HTERT RPE-1 (cell line): ENCODE data around the gene SLC6A17.

Experiments
- in situ Hi-C: fragments of 300-500 bp; cut with MboI; formaldehyde crosslinking; loops from 4 replicates; pipeline ENCODE4 v1.14.3; 2020; ENCODE audit warnings: low sequenced_read_pairs

Gene SLC6A17

GRCh38 chr1:110150330-110151174 is at the start of gene SLC6A17:
Gene SLC6A17, plus strand, starts transcription at chr1:110150494. Its CDS starts 16,436 bp downstream, at chr1:110166930.
- in situ Hi-C loops, result no loop called here

GRCh38 chr1:110102081-110102480 is 48.2 kb upstream of the SLC6A17 start:
- in situ Hi-C loops, result no loop called here

DNA sequence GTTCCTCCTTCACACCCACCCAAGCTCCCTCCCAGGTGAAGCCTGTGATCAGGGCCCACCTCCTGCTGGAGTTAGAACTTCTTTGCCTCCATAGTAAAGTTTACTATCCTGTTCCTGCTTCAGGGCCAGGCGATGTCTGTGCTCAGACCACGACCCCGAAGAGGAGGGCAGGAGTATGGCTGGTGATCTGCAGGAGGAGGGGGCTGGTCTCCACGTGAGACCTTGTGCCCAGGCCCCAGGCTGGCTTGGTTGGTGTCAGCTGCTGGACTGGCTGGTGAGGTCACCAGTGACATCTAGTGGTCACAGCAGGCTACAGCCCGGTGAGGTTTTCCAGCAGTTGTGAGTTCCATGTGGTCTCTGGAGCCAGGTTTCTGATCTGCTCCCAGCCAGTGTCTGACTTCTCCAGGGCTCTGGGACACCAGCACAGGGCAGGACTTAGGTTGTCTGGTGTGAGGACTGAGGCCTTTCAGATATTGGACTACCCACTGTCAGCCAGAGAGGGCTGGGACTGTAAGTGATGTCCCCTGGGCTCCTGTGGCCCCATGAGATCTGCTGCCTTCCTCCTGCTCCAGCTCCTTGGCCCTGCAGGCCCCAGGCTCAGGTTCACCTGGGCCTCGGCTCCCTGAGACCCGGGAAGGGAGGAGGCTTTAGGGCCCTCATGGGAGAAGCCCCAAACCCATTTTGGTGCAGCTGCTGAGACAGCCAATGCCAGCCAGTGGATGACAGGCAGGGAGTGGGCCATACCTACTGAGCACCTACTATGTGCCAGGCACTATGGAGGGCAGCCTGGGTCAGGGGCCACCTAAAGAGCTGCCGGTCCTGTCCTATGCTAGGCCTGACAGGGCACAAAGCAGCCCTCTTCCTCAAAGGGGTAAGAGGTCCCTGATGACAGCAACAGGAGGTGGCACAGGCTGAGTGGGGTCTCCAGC is 44.0 kb upstream of the SLC6A17 start:
- in situ Hi-C loops, result no loop called here

DNA sequence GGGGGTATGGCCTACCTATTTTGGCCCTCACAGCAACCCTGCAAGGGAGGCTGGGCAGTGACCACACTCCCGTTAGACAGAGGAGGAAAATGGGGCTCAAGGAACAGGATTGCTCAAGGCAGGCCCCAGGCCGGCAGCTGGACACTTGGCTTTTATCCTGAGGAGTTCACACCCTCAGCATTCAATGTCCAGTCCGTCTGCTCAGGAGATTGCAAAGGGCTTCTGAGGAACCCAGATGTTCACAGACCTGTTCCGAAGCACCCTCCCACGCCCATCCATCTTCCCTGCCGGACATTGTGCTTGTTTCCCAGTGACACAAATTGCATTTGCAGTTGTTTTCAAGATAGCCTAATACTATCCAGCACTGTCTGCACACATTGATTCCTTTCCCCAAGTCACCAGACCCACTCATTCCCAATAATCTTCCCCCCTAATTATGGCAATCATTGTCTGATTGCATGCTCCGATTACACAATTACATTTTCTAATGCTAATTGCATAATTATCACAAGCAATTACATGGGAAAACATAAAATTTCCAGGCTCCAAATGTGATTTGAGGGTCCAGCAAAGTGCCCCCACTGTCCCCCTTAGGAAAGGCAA is 42.3 kb upstream of the SLC6A17 start:
- in situ Hi-C loops, result no loop called here

DNA sequence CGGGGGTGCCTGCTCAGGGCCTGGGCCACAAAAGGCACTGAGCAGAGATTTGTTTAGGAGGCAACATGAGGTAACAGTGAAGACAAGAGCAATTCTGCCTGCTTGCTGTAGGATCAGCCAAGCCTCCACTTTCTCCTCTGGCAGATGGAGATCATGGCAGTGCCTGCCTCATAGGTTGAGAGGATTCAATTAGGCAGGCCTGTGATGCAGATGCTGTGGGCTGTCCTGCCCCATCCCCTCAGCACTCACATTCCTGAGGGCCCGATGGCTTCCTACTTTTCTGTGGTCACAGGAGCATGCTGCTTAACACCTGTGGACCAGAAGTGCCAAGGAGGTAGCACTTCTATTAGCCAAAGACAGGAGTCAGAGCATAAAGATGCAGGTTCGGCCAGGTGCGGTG is 39.2 kb upstream of the SLC6A17 start:
- in situ Hi-C loops, result no loop called here

DNA sequence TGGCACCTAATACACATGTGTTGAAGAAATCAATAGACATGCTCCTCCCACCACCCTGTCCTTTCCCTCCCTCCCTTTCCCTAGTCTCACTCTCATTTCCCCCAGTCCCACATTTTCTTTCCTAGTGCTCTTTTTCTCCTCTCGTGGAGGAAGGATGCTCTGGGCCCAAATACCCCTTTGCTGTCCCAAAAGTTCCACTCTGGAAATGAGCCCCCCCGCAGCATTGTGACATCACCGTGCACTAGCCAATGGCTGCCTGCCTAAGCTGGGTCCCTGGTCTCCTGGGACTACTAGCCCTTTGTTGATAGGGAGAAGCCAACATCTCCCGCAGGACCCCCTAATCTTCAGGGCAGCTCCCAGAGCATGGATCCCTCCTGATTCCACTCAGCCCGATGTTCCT is 38.2 kb upstream of the SLC6A17 start, which contains the start of gene UBL4B:
TSS of gene UBL4B (plus strand) at position 301 of the 400 bp plus-strand sequence. CDS start at position 393, 92 bp downstream.
- in situ Hi-C loops, result no loop called here

DNA sequence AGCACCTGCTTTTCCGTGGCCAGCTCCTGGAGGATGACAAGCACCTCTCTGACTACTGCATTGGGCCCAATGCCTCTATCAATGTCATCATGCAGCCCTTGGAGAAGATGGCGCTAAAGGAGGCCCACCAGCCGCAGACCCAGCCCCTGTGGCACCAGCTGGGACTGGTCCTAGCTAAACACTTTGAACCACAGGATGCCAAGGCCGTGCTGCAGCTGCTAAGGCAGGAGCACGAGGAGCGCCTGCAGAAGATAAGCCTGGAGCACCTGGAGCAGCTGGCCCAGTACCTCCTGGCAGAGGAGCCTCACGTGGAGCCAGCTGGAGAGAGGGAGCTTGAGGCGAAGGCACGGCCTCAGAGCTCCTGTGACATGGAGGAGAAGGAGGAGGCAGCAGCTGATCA is 37.6 kb upstream of the SLC6A17 start:
- in situ Hi-C loops, result no loop called here

- in situ Hi-C loops, result no loop called here
Observed at GRCh38 chr1:110113551-110113950, 36.7 kb upstream of the SLC6A17 start.

DNA sequence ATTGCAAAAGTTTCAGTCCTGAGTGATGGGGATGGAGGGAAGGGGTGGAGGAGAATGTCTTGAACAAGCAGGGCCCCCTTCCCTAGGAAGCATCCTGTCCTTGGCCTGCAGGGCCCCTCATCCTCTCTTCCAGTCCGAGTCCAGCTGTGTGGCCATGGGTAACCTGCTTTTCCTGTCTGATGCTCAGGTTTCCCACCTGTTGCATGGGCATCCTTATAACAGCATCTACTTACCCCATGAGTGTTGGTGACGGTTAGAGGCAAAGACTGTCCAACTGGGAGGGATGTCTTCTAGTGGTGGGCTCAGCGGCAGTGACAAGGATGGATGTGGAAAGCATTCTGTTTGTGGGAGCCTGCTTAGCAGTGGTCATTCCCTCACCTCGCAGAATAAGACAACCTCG is 36.1 kb upstream of the SLC6A17 start:
- in situ Hi-C loops, result no loop called here

- in situ Hi-C loops, result no loop called here
Observed at GRCh38 chr1:110114784-110115183, 35.5 kb upstream of the SLC6A17 start.

- in situ Hi-C loops, result no loop called here
Observed at GRCh38 chr1:110118636-110119396, 31.5 kb upstream of the SLC6A17 start.

GRCh38 chr1:110119843-110120242 is 30.5 kb upstream of the SLC6A17 start:
- in situ Hi-C loops, result no loop called here

GRCh38 chr1:110120960-110121561 is 29.2 kb upstream of the SLC6A17 start:
- in situ Hi-C loops, result no loop called here

- in situ Hi-C loops, result no loop called here
Observed at GRCh38 chr1:110123224-110123623, 27.1 kb upstream of the SLC6A17 start.

DNA sequence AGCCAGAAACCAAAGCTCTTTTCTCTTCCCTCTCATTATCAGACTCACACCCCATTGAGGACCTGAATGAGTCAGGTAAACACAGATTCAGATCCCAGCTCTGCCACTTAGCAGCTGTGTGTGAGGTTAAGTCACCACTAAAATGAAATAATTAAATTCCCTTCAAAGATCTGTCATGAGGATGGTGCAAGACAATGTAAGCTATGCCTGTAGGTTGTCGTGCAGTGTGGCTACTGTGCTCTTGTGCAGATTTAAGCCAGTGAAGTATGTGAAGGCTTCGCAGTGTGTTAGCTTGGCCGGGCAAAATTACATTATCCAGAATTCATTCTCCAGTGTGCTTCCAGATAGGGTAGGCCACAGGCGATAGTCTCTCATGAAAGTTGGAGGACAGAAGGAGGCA is 24.5 kb upstream of the SLC6A17 start:
- in situ Hi-C loops, result no loop called here

GRCh38 chr1:110130113-110130591 is 20.1 kb upstream of the SLC6A17 start:
- in situ Hi-C loops, result no loop called here

DNA sequence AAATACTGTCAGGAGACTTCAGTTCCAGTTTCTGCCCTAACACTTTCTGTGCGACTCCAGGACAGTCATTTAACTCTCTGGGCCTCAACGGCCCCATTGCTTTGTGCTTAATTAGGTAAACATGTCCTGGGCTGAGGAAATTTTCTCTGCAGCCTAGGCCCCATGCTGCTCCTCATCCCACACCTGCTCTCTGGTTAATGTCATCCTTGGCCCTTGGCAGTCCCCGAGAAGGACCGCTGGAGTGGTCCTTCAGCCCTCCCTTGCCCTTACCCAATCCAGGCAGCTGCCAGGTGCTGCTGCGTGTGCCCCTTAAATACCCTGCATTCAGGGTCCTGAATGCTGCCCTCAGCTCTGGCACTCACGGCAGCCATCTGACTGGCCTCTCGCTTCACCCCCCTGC is 19.3 kb upstream of the SLC6A17 start:
- in situ Hi-C loops, result no loop called here

DNA sequence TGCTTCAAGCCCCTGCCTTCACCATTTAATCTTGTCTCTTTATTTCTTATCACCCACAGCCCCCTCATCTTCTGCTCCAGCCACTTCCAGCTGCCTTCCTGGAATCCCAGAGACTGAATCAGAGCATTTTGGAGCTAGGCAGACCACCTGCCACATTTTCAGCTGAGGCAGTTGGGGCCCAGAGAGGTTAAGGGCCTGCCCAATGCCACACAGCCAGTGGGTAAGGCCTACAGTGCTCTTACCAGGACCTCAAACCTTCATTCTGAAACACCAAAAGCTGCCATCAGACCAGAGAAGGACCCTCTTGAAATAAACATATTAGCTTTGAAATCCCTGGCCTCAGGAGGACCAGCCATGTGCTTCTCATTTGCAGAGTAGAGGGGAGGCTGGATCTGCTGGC is 17.6 kb upstream of the SLC6A17 start:
- in situ Hi-C loops, result no loop called here

DNA sequence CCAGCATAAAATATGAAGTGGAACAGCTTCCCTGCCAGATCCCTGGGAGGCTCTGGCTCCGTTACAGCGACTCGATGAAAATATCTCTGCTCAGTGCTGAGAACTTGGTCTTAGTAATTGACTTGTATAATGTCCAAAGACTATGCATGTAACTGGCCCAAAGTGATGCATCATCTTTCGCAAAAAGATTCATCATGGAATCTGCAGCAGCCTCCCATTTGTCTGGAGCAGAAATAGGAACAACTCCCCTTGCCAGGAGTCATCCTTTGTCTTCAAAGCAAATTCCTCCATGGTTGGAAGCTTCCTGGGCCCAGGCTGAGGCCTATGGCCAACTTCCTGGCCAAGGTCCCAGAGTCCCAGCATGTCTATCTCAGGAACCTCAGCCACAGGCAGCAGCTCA is 16.9 kb upstream of the SLC6A17 start:
- in situ Hi-C loops, result no loop called here

DNA sequence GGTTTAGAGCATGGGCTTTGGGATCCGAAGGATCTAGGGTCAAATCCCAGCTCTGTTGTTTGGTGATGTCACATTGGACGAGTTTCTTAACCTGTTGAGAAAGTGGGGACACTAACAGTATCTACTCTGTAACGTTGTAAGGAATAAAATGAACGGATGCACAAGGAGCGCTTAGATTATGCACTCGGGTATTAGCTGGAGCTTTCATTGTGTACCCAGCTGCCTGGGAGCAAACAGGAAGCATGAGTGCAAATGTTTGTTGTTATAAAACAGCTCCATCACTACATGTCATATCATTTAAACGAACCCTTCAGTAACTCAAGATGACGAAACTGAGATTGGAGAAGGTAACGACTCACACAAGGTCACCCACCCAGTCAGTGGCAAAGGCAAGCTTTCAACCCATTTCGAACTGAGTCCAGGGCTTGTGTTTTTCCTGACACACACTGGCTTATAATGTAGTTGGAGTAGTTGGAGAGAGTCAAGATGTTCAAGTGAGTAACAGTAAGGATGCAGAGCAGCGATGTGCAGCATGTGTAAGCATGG is 16.2 kb upstream of the SLC6A17 start:
- in situ Hi-C loops, result no loop called here
